Measurements from ENCODE around the gene BGN. TPM values are rescaled to one million over a fixed set of nuclear protein-coding genes. Genes with fewer than 3 reads are reported as not detected.

Gene BGN
- total and polyA plus RNA-seq, 2 experiments from 2014 or later: 129 to 308 TPM

- H3F3A ChIP-seq (ENCODE audit: insufficient read depth): no peaks in the 10 kb centered on the region
- TF ChIP-seq EZH2phosphoT487 (IDR thresholded peaks at IDR 0.05; ENCODE audit: insufficient read depth, low read depth) (no peak), EZH2 (IDR thresholded peaks at IDR 0.05; ENCODE audit: insufficient read depth, poor library complexity, severe bottlenecking) (no peak)
- peaks cover 7% of the 10 kb centered on the region for H3K4me1 ChIP-seq (ENCODE audit: insufficient read depth)
- no peak overlapping the region for H3K4me3 ChIP-seq
- H3K79me2 ChIP-seq (ENCODE audit: insufficient read depth): no peaks in the 10 kb centered on the region
- in situ Hi-C loops (cut with MboI): no loop called here
- no peaks in the 10 kb centered on the region for H3K9me2 ChIP-seq (ENCODE audit: insufficient read depth)
- H2AFZ ChIP-seq: no peak overlapping the region
- no peak overlapping the region for H3K27ac ChIP-seq
- H3K9me3 ChIP-seq (ENCODE audit: low read depth): no peaks in the 10 kb centered on the region
- no peak for DNase-seq
- H3K36me3 ChIP-seq (ENCODE audit: low read depth): no peaks in the 10 kb centered on the region
- no peaks in the 10 kb centered on the region for H3K27me3 ChIP-seq (replicated peaks; ENCODE audit: insufficient read depth)
- H3K9ac ChIP-seq: no peak overlapping the region
- H4K20me1 ChIP-seq (ENCODE audit: insufficient read depth): no peaks in the 10 kb centered on the region
- 96 to 100% methylated on average over 3 to 4 of the region's 4 CpGs for WGBS, 2 experiments (ENCODE audit: low coverage in 1 of 2, low lambda C conversion rate in 2 of 2, missing lambda C conversion rate in 2 of 2)
- H3K4me2 ChIP-seq (ENCODE audit: unreplicated experiment): no peak overlapping the region
These were observed 36.3 kb upstream of the BGN start for GRCh38 chrX:153458476-153458875.

GRCh38 chrX:153459986-153460385 lies 34.8 kb upstream of the BGN start:
- WGBS, 2 experiments (ENCODE audit: low coverage in 1 of 2, low lambda C conversion rate in 2 of 2, missing lambda C conversion rate in 2 of 2): 73 to 82% methylated on average over 3 to 4 of the region's 4 CpGs

GRCh38 chrX:153460826-153461225 lies 34.0 kb upstream of the BGN start:
- no peaks in the 10 kb centered on the region for H3K9me3 ChIP-seq (ENCODE audit: low read depth)
- H3K79me2 ChIP-seq (ENCODE audit: insufficient read depth): no peaks in the 10 kb centered on the region
- H3K9ac ChIP-seq: no peak overlapping the region
- DNase-seq: peak; percentile 56
- H4K20me1 ChIP-seq (ENCODE audit: insufficient read depth): no peaks in the 10 kb centered on the region
- H3K4me3 ChIP-seq: no peak overlapping the region
- 40 to 51% methylated on average over 6 to 7 of the region's 7 CpGs for WGBS, 2 experiments (ENCODE audit: low coverage in 1 of 2, low lambda C conversion rate in 2 of 2, missing lambda C conversion rate in 2 of 2)
- no peaks in the 10 kb centered on the region for H3K27me3 ChIP-seq (replicated peaks; ENCODE audit: insufficient read depth)
- H3K4me1 ChIP-seq (ENCODE audit: insufficient read depth): peaks cover 7% of the 10 kb centered on the region
- H3K27ac ChIP-seq: no peak overlapping the region
- H3K9me2 ChIP-seq (ENCODE audit: insufficient read depth): no peaks in the 10 kb centered on the region
- H3K36me3 ChIP-seq (ENCODE audit: low read depth): no peaks in the 10 kb centered on the region
- in situ Hi-C loops (cut with MboI): no loop called here
- TF ChIP-seq EZH2 (IDR thresholded peaks at IDR 0.05; ENCODE audit: insufficient read depth, poor library complexity, severe bottlenecking): no peak
- no peak for TF ChIP-seq EZH2phosphoT487 (IDR thresholded peaks at IDR 0.05; ENCODE audit: insufficient read depth, low read depth)
- H3F3A ChIP-seq (ENCODE audit: insufficient read depth): no peaks in the 10 kb centered on the region
- H3K4me2 ChIP-seq (ENCODE audit: unreplicated experiment): no peak overlapping the region
- H2AFZ ChIP-seq: no peak overlapping the region

More at GRCh38 chrX:153459986-153460385, 34.8 kb upstream of the BGN start:
- Histone ChIP-seq H2AFZ (no peak overlapping the region), H3K4me2 (ENCODE audit: unreplicated experiment) (no peak overlapping the region), H3K27ac (no peak overlapping the region), H3F3A (ENCODE audit: insufficient read depth) (no peaks in the 10 kb centered on the region), H3K9ac (no peak overlapping the region), H3K79me2 (ENCODE audit: insufficient read depth) (no peaks in the 10 kb centered on the region), H3K36me3 (ENCODE audit: low read depth) (no peaks in the 10 kb centered on the region), H3K9me2 (ENCODE audit: insufficient read depth) (no peaks in the 10 kb centered on the region), H3K4me3 (no peak overlapping the region), H4K20me1 (ENCODE audit: insufficient read depth) (no peaks in the 10 kb centered on the region), H3K9me3 (ENCODE audit: low read depth) (no peaks in the 10 kb centered on the region), H3K4me1 (ENCODE audit: insufficient read depth) (peaks cover 7% of the 10 kb centered on the region), H3K27me3 (replicated peaks; ENCODE audit: insufficient read depth) (no peaks in the 10 kb centered on the region)
- in situ Hi-C loops (cut with MboI): no loop called here
- DNase-seq: peak; percentile 58
- TF ChIP-seq EZH2 (IDR thresholded peaks at IDR 0.05; ENCODE audit: insufficient read depth, poor library complexity, severe bottlenecking) (no peak), EZH2phosphoT487 (IDR thresholded peaks at IDR 0.05; ENCODE audit: insufficient read depth, low read depth) (no peak)

GRCh38 chrX:153462291-153462690 lies 32.5 kb upstream of the BGN start:
- H3K36me3 ChIP-seq (ENCODE audit: low read depth): no peaks in the 10 kb centered on the region
- TF ChIP-seq EZH2phosphoT487 (IDR thresholded peaks at IDR 0.05; ENCODE audit: insufficient read depth, low read depth) (no peak), EZH2 (IDR thresholded peaks at IDR 0.05; ENCODE audit: insufficient read depth, poor library complexity, severe bottlenecking) (no peak)
- no peaks in the 10 kb centered on the region for H3K9me2 ChIP-seq (ENCODE audit: insufficient read depth)
- H3K79me2 ChIP-seq (ENCODE audit: insufficient read depth): no peaks in the 10 kb centered on the region
- no peak overlapping the region for H2AFZ ChIP-seq
- in situ Hi-C loops (cut with MboI): no loop called here
- no peaks in the 10 kb centered on the region for H4K20me1 ChIP-seq (ENCODE audit: insufficient read depth)
- no peak overlapping the region for H3K9ac ChIP-seq
- H3K4me3 ChIP-seq: no peak overlapping the region
- H3K27me3 ChIP-seq (replicated peaks; ENCODE audit: insufficient read depth): no peaks in the 10 kb centered on the region
- no peaks in the 10 kb centered on the region for H3K9me3 ChIP-seq (ENCODE audit: low read depth)
- DNase-seq: no peak
- no peak overlapping the region for H3K4me2 ChIP-seq (ENCODE audit: unreplicated experiment)
- H3K27ac ChIP-seq: no peak overlapping the region
- 98 to 100% methylated on average over 5 to 7 of the region's 10 CpGs for WGBS, 2 experiments (ENCODE audit: low coverage in 1 of 2, low lambda C conversion rate in 2 of 2, missing lambda C conversion rate in 2 of 2)
- no peaks in the 10 kb centered on the region for H3F3A ChIP-seq (ENCODE audit: insufficient read depth)
- H3K4me1 ChIP-seq (ENCODE audit: insufficient read depth): peaks cover 7% of the 10 kb centered on the region

- H3K4me1 ChIP-seq (ENCODE audit: insufficient read depth): peaks cover 7% of the 10 kb centered on the region
- no peak for TF ChIP-seq EZH2 (IDR thresholded peaks at IDR 0.05; ENCODE audit: insufficient read depth, poor library complexity, severe bottlenecking)
- TF ChIP-seq EZH2phosphoT487 (IDR thresholded peaks at IDR 0.05; ENCODE audit: insufficient read depth, low read depth): no peak
- no peak overlapping the region for H3K4me3 ChIP-seq
- in situ Hi-C loops (cut with MboI): no loop called here
- no peak overlapping the region for H3K4me2 ChIP-seq (ENCODE audit: unreplicated experiment)
- no peaks in the 10 kb centered on the region for H3K9me2 ChIP-seq (ENCODE audit: insufficient read depth)
- no peak overlapping the region for H2AFZ ChIP-seq
- DNase-seq: no peak
- no peaks in the 10 kb centered on the region for H3K9me3 ChIP-seq (ENCODE audit: low read depth)
- H4K20me1 ChIP-seq (ENCODE audit: insufficient read depth): no peaks in the 10 kb centered on the region
- no peaks in the 10 kb centered on the region for H3K79me2 ChIP-seq (ENCODE audit: insufficient read depth)
- H3K27me3 ChIP-seq (replicated peaks; ENCODE audit: insufficient read depth): no peaks in the 10 kb centered on the region
- H3F3A ChIP-seq (ENCODE audit: insufficient read depth): no peaks in the 10 kb centered on the region
- 77 to 88% methylated on average over 6 of the region's 6 CpGs for WGBS, 2 experiments (ENCODE audit: low coverage in 1 of 2, low lambda C conversion rate in 2 of 2, missing lambda C conversion rate in 2 of 2)
- H3K36me3 ChIP-seq (ENCODE audit: low read depth): no peaks in the 10 kb centered on the region
- no peak overlapping the region for H3K27ac ChIP-seq
- no peak overlapping the region for H3K9ac ChIP-seq
These were observed 31.7 kb upstream of the BGN start for GRCh38 chrX:153463031-153463430.

Data from GM23248 (cell line).